ENCODE measurements around the gene EIF2B5.

GRCh38 chr3:184175506-184175905 lies 40.3 kb downstream of the EIF2B5 start:
- TF ChIP-seq, protein P1, sequence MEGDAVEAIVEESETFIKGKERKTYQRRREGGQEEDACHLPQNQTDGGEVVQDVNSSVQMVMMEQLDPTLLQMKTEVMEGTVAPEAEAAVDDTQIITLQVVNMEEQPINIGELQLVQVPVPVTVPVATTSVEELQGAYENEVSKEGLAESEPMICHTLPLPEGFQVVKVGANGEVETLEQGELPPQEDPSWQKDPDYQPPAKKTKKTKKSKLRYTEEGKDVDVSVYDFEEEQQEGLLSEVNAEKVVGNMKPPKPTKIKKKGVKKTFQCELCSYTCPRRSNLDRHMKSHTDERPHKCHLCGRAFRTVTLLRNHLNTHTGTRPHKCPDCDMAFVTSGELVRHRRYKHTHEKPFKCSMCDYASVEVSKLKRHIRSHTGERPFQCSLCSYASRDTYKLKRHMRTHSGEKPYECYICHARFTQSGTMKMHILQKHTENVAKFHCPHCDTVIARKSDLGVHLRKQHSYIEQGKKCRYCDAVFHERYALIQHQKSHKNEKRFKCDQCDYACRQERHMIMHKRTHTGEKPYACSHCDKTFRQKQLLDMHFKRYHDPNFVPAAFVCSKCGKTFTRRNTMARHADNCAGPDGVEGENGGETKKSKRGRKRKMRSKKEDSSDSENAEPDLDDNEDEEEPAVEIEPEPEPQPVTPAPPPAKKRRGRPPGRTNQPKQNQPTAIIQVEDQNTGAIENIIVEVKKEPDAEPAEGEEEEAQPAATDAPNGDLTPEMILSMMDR (IDR thresholded peaks at IDR 0.05; ENCODE audit: low read length): no peak
- TF ChIP-seq EZH2phosphoT487 (IDR thresholded peaks at IDR 0.05; ENCODE audit: low read length): no peak
